ENCODE results near the gene NSD1. TPM values are rescaled to one million over a fixed set of nuclear protein-coding genes. Genes with fewer than 3 reads are reported as not detected.

The NSD1 gene
- total and polyA plus RNA-seq, 10 of the 15 experiments (the other 5 are each of a cell fraction or from before 2014, with no cell fraction given): 7.0 to 57.9 (median 30.4) TPM

DNA sequence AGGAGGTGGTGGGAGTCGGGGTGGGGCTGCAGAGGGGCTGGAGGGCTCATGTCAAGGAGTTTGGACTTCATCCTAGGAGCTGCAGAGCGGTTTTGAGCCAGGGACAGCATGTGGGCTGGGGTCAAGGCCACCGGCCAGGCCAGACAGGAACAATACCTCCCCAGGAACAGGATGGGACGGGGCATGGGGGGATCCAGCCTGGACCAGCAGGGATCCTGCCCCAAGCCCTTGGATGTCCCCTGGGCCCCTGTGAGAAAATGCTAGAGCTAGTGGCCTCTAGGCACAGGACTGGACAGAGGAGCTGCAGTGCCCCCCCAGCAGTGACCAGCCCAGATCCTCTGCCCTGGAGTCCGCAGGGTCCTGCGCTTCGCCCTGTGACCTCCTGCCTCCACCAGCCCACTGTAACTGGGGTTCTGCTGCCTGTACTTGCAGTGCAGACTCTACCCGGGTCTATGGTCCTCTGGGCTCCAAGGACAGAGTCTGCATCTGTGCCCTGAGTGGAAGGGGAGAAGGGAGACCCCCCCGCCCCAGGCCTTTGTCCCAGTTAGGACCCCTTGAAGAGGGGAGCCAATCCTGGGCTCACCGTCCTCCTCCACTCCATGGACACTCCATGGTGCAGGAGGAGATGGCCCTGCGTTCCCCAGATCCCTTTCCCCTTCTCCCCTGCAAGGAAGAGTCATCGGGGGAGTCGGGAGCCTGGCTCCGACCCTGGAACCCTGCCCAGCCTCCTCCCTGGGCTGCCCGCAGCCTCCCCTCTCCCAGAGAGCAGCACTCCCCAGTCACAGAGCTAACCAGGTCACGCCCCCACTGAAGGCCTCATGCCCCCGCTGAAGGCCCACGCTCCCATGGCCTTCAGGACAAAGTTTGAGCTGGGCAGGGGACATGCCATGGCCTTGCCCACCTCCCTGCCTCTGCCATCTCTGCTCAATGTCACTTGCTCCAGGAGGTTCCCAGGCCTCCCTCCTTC, 181.1 kb downstream of the NSD1 start:
- H4K20me1 ChIP-seq (ENCODE audit: control insufficient read depth, insufficient read depth): no peaks in the 10 kb centered on the region
- no TSS peak for BruUV-seq (replicated peaks)
- no peak for FAIRE-seq

More for the DNA sequence above, 181.1 kb downstream of the NSD1 start:
- no peak for DNase-seq (ENCODE audit: low read depth, low spot score)
- Histone ChIP-seq H3K27me3 (replicated peaks in 1 of 2; ENCODE audit: control insufficient read depth in 2 of 2, insufficient read depth in 2 of 2, low read length in 1 of 2) (no peaks in the 10 kb centered on the region), H3K4me2 (ENCODE audit: control insufficient read depth, insufficient read depth) (no peak overlapping the region), H2AFZ (ENCODE audit: control insufficient read depth, low read depth, low read length) (no peak overlapping the region), H3K36me3 (ENCODE audit: control insufficient read depth in 2 of 2, insufficient read depth in 2 of 2, low read length in 1 of 2) (no peaks in the 10 kb centered on the region; a peak in 1 of 4 replicates), H3K79me2 (ENCODE audit: control insufficient read depth, insufficient read depth, low read length) (peaks cover 4% of the 10 kb centered on the region), H3K9ac (ENCODE audit: control insufficient read depth, insufficient read depth, low read length) (no peak overlapping the region), H3K4me1 (ENCODE audit: control insufficient read depth, insufficient read depth, low read length) (peaks cover 20% of the 10 kb centered on the region), H3K9me3 (replicated peaks; ENCODE audit: control insufficient read depth, insufficient read depth, low read length) (peaks cover 5% of the 10 kb centered on the region), H3K4me3 (no peak overlapping the region), H3K27ac (ENCODE audit: control insufficient read depth, insufficient read depth) (no peak overlapping the region)
- TF ChIP-seq RUNX3 (IDR thresholded peaks at IDR 0.05; ENCODE audit: low read length) (no peak), TAF1 (IDR thresholded peaks at IDR 0.05; ENCODE audit: borderline replicate concordance, low read depth, low read length) (no peak), SREBF2 (IDR thresholded peaks at IDR 0.05; ENCODE audit: low read length) (no peak), POLR2A (IDR thresholded peaks at IDR 0.05; ENCODE audit: low read depth, low read length) (no peak; the same call in 1 of the 2 replicates), EZH2 (IDR thresholded peaks at IDR 0.05; ENCODE audit: borderline replicate concordance, control insufficient read depth, low read depth, low read length) (no peak), ATF7 (IDR thresholded peaks at IDR 0.05; ENCODE audit: low read depth) (no peak), KLF5 (IDR thresholded peaks at IDR 0.05; ENCODE audit: partially characterized antibody) (no peak)
- TF ChIP-seq, protein P1, sequence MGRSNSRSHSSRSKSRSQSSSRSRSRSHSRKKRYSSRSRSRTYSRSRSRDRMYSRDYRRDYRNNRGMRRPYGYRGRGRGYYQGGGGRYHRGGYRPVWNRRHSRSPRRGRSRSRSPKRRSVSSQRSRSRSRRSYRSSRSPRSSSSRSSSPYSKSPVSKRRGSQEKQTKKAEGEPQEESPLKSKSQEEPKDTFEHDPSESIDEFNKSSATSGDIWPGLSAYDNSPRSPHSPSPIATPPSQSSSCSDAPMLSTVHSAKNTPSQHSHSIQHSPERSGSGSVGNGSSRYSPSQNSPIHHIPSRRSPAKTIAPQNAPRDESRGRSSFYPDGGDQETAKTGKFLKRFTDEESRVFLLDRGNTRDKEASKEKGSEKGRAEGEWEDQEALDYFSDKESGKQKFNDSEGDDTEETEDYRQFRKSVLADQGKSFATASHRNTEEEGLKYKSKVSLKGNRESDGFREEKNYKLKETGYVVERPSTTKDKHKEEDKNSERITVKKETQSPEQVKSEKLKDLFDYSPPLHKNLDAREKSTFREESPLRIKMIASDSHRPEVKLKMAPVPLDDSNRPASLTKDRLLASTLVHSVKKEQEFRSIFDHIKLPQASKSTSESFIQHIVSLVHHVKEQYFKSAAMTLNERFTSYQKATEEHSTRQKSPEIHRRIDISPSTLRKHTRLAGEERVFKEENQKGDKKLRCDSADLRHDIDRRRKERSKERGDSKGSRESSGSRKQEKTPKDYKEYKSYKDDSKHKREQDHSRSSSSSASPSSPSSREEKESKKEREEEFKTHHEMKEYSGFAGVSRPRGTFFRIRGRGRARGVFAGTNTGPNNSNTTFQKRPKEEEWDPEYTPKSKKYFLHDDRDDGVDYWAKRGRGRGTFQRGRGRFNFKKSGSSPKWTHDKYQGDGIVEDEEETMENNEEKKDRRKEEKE (IDR thresholded peaks at IDR 0.05): no peak
- TF ChIP-seq, protein P2, sequence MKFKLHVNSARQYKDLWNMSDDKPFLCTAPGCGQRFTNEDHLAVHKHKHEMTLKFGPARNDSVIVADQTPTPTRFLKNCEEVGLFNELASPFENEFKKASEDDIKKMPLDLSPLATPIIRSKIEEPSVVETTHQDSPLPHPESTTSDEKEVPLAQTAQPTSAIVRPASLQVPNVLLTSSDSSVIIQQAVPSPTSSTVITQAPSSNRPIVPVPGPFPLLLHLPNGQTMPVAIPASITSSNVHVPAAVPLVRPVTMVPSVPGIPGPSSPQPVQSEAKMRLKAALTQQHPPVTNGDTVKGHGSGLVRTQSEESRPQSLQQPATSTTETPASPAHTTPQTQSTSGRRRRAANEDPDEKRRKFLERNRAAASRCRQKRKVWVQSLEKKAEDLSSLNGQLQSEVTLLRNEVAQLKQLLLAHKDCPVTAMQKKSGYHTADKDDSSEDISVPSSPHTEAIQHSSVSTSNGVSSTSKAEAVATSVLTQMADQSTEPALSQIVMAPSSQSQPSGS (IDR thresholded peaks at IDR 0.05; ENCODE audit: low read length): no peak
- TF ChIP-seq, protein P3, sequence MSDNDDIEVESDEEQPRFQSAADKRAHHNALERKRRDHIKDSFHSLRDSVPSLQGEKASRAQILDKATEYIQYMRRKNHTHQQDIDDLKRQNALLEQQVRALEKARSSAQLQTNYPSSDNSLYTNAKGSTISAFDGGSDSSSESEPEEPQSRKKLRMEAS (IDR thresholded peaks at IDR 0.05; ENCODE audit: low read depth, low read length): no peak
- TF ChIP-seq, protein P4, sequence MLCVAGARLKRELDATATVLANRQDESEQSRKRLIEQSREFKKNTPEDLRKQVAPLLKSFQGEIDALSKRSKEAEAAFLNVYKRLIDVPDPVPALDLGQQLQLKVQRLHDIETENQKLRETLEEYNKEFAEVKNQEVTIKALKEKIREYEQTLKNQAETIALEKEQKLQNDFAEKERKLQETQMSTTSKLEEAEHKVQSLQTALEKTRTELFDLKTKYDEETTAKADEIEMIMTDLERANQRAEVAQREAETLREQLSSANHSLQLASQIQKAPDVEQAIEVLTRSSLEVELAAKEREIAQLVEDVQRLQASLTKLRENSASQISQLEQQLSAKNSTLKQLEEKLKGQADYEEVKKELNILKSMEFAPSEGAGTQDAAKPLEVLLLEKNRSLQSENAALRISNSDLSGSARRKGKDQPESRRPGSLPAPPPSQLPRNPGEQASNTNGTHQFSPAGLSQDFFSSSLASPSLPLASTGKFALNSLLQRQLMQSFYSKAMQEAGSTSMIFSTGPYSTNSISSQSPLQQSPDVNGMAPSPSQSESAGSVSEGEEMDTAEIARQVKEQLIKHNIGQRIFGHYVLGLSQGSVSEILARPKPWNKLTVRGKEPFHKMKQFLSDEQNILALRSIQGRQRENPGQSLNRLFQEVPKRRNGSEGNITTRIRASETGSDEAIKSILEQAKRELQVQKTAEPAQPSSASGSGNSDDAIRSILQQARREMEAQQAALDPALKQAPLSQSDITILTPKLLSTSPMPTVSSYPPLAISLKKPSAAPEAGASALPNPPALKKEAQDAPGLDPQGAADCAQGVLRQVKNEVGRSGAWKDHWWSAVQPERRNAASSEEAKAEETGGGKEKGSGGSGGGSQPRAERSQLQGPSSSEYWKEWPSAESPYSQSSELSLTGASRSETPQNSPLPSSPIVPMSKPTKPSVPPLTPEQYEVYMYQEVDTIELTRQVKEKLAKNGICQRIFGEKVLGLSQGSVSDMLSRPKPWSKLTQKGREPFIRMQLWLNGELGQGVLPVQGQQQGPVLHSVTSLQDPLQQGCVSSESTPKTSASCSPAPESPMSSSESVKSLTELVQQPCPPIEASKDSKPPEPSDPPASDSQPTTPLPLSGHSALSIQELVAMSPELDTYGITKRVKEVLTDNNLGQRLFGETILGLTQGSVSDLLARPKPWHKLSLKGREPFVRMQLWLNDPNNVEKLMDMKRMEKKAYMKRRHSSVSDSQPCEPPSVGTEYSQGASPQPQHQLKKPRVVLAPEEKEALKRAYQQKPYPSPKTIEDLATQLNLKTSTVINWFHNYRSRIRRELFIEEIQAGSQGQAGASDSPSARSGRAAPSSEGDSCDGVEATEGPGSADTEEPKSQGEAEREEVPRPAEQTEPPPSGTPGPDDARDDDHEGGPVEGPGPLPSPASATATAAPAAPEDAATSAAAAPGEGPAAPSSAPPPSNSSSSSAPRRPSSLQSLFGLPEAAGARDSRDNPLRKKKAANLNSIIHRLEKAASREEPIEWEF (IDR thresholded peaks at IDR 0.05; ENCODE audit: insufficient replicate concordance, low read depth, low read length): no peak
- no peak for ATAC-seq
- WGBS (ENCODE audit: insufficient coverage, insufficient replicate concordance, low lambda C conversion rate, missing lambda C conversion rate): 83% methylated on average over 18 of the region's 18 CpGs
- POLR2A ChIA-PET: interaction anchor here (0.5 kb wide), 1 partner anchor 192 kb away, joined by 5 read pairs; no protein-coding TSS in a partner anchor
- intact Hi-C loops (cut with micrococcal nuclease; ENCODE audit: unreplicated experiment): loop anchor here (5.0 kb wide), 2 partner anchors 48 to 188 kb away; no protein-coding TSS in a partner anchor
- RAD21 ChIA-PET (ENCODE audit: unreplicated experiment): no interaction called here
- SMC1A ChIA-PET (ENCODE audit: uncharacterized antibody, unreplicated experiment): interaction anchor here (0.6 to 0.8 kb wide), 2 partner anchors 56 to 78 kb away, joined by 3 read pairs; no protein-coding TSS in a partner anchor
- CTCF ChIA-PET: interaction anchor here (0.7 to 5.8 kb wide), 6 partner anchors 46 to 973 kb away, joined by 4 to 88 read pairs (median 6); no protein-coding TSS in a partner anchor
- in situ Hi-C loops (cut with MboI): loop anchor here (5.0 kb wide), 1 partner anchor 133 kb away; the partner anchor contains the start of gene PRR7
